Natural killer cell (primary cell): Measurements from ENCODE around the gene PSMD4. TPM values are rescaled to one million over a fixed set of nuclear protein-coding genes. Genes with fewer than 3 reads are reported as not detected.

Experiments used
- ATAC-seq, 3 donors: fragments of 150-1000 bp in 2 of 3; fragments of 200-7000 bp in 1 of 3; cut with Tn5 transposase; 1 replicate in 1 of 3; 2 replicates in 2 of 3; pipeline ENCODE4 v1.10.0; 2021; ENCODE audit warnings: mild to moderate bottlenecking in 2 of 3, moderate library complexity in 2 of 3
- DNase-seq, 2 donors: peaks; one replicate each; pipeline versions ENCODE4 v3.0.0 to v3.0.0-alpha.2; 2013 to 2021; ENCODE audit warnings: mixed read lengths in 1 of 2
- H3K27ac ChIP-seq: one replicate; pipeline ENCODE4 v1.5.1; 2013; ENCODE audit warnings: mild to moderate bottlenecking, low read length
- H3K27me3 ChIP-seq: one replicate; pipeline ENCODE4 v1.6.1; 2013; ENCODE audit warnings: low read length; ENCODE audit not compliant: control insufficient read depth, insufficient read depth
- H3K36me3 ChIP-seq: one replicate; pipeline ENCODE4 v1.6.1; 2013; ENCODE audit warnings: low read length; ENCODE audit not compliant: control insufficient read depth, insufficient read depth
- H3K4me1 ChIP-seq: one replicate; pipeline ENCODE4 v1.6.1; 2013; ENCODE audit warnings: low read length; ENCODE audit not compliant: control insufficient read depth, insufficient read depth
- H3K4me3 ChIP-seq: one replicate; pipeline ENCODE4 v1.5.1; 2013; ENCODE audit warnings: low read length
- H3K9me3 ChIP-seq: one replicate; pipeline ENCODE4 v1.6.1; 2013; ENCODE audit warnings: low read length; ENCODE audit not compliant: control insufficient read depth, insufficient read depth
- H3K27ac Mint-ChIP-seq, 2 donors: one replicate each; pipeline ENCODE4 v1.8.0; 2022; ENCODE audit warnings: mild to moderate bottlenecking in 2 of 2, mixed read lengths in 2 of 2, moderate library complexity in 1 of 2
- H3K27me3 Mint-ChIP-seq, 2 donors: one replicate each; pipeline ENCODE4 v1.8.0; 2022; ENCODE audit warnings: low read depth in 2 of 2, mixed read lengths in 2 of 2
- H3K36me3 Mint-ChIP-seq: one replicate; pipeline ENCODE4 v1.8.0; 2022; ENCODE audit warnings: mixed read lengths
- H3K4me1 Mint-ChIP-seq, 2 donors: one replicate each; pipeline ENCODE4 v1.8.0; 2022; ENCODE audit warnings: mixed read lengths in 2 of 2
- H3K4me3 Mint-ChIP-seq: one replicate; pipeline ENCODE4 v1.8.0; 2022; ENCODE audit warnings: mild to moderate bottlenecking, moderate library complexity, mixed read lengths
- H3K9me3 Mint-ChIP-seq, 2 donors: one replicate each; pipeline ENCODE4 v1.8.0; 2022; ENCODE audit warnings: mixed read lengths in 2 of 2
- CTCF ChIP-seq: fragments of 200-600 bp; IDR thresholded peaks from one replicate; pipeline ENCODE4 v1.8.0; 2022; ENCODE audit warnings: antibody characterized with exemption
- whole genome bisulfite sequencing: methylation state at CpG from one replicate; pipeline ENCODE4 v1.1.7; 2013; ENCODE audit warnings: missing lambda C conversion rate; ENCODE audit not compliant: insufficient coverage; 5-methylcytosine and 5-hydroxymethylcytosine counted together
- intact Hi-C: fragments of 100-400 bp; cut with micrococcal nuclease; formaldehyde crosslinking; loops from one replicate; pipeline ENCODE4 v1.14.2; 2022
- total RNA-seq, 4 donors: library from RNA; stranded (reverse); fragments of 120-200 nt in 1 of 4; gene quantifications; one replicate each; pipeline versions ENCODE4 v1.2.3 to v1.2.4, GENCODE V29; 2013 to 2022

Gene PSMD4
- total RNA-seq, 3 donors from 2014 or later (not counting 1 experiment from before 2014, with no cell fraction given) = 94.2 to 101 (median 99.3) TPM

- no peaks in the 10 kb centered on the region for H3K9me3 ChIP-seq
- intact Hi-C loops = no loop called here
- Mint-ChIP-seq H3K4me3 (no peak overlapping the region), H3K27me3 (no peaks in the 10 kb centered on the region), H3K36me3 (no peaks in the 10 kb centered on the region), H3K4me1 (peaks cover 11% of the 10 kb centered on the region in 2 donors), H3K27ac (no peak overlapping the region), H3K9me3 (no peaks in the 10 kb centered on the region)
- H3K27ac ChIP-seq = peak overlapping the region; percentile 49
- no peaks in the 10 kb centered on the region for H3K27me3 ChIP-seq
- DNase-seq = no peak
- 36% methylated on average over 2 of the region's 2 CpGs for WGBS
- TF ChIP-seq CTCF = no peak
- H3K4me1 ChIP-seq = peaks cover 10% of the 10 kb centered on the region
- H3K36me3 ChIP-seq = peaks cover 2% of the 10 kb centered on the region
- no peak overlapping the region for H3K4me3 ChIP-seq
- no peak for ATAC-seq
Measured at GRCh38 chr1:151277249-151277648, 22.7 kb downstream of the PSMD4 start.

GRCh38 chr1:151281225-151281968 is 26.9 kb downstream of the PSMD4 start:
- ATAC-seq = peak; percentile 46 to 64 (median 47)
- Histone ChIP-seq H3K27me3 (no peaks in the 10 kb centered on the region), H3K4me3 (peak overlapping the region; percentile 82), H3K4me1 (peaks cover 27% of the 10 kb centered on the region), H3K9me3 (no peaks in the 10 kb centered on the region), H3K27ac (peak overlapping the region; percentile 93), H3K36me3 (peaks cover 9% of the 10 kb centered on the region)
- Mint-ChIP-seq H3K4me3 (peak overlapping the region; percentile 98), H3K27me3 (no peaks in the 10 kb centered on the region), H3K36me3 (no peaks in the 10 kb centered on the region), H3K27ac (peak overlapping the region; percentile 95 to 100), H3K4me1 (peaks cover 31 to 33% of the 10 kb centered on the region in 2 donors), H3K9me3 (no peaks in the 10 kb centered on the region)
- WGBS = under 1% methylated on average over 41 of the region's 48 CpGs
- peak; percentile 22 for TF ChIP-seq CTCF
- intact Hi-C loops = loop anchor here (1.0 to 5.0 kb wide), 4 partner anchors 60 to 509 kb away; partner anchors contain the start of genes CDC42SE1, RFX5 and TDRKH
- peak; percentile 95 to 97 for DNase-seq

DNA sequence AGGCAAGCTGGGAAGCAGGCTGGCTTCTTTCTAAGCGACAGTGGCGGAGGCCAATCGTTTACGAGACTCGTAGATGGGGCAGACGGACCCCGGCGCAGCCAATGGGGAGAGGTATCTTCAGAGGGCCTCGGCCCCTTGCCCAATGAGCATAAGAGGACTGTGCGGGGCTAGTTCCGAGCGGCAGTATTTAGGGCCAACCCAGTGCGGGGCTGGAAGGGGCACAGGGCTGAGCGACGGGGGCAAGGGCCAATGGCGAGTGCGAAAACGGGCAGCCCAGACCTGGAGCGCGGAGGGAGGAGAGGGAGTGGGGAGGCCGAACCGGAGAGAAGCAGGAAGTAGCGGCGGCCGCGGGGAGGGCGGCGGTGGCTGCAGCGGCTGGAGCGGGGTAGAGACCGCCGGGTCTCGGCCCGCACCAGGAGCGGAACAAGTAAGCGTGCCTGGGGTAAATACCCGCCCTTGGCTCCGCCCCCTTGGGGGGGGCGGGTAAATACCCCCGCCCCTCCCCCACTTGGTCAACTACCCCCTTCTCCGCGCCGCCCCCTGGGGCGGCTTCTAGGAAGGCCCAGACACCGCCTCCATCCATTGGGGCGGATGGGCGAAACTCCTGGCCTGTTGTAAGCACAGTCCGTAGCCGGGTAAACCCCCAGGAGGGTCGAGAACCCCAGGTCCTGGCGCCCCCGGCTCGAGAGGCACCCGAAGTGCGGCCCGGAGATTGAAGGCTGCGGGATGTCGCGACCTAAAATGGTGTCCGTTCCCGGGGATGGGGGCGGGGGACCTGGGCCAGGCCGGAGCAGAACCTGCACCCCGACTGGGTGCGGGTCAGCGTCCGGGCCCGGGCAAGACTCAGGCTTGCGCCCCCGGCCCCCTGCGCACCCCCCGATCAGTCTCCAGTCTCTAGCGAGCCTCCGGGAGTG is 27.7 kb downstream of the PSMD4 start, which contains the start of gene ZNF687:
Gene ZNF687 (plus strand): TSS at position 331 of the 914 bp plus-strand sequence. CDS start 3,993 bp downstream, outside the sequence.
- peak within 1 kb of the TSS; percentile 95 to 100 for H3K27ac Mint-ChIP-seq
- DNase-seq (peak; percentile 98 to 99), ATAC-seq (peak; percentile 80 to 94 (median 84))
- peaks cover 31 to 33% of the 10 kb centered on the region in 2 donors for H3K4me1 Mint-ChIP-seq
- H3K4me3 ChIP-seq = peak within 1 kb of the TSS; percentile 82
- peaks cover 24% of the 10 kb centered on the region for H3K4me1 ChIP-seq
- peak within 1 kb of the TSS; percentile 93 for H3K27ac ChIP-seq
- H3K36me3 Mint-ChIP-seq = no peaks in the 10 kb centered on the region
- H3K9me3 ChIP-seq = no peaks in the 10 kb centered on the region
- TF ChIP-seq CTCF = no peak
- no peaks in the 10 kb centered on the region for H3K9me3 Mint-ChIP-seq
- WGBS = under 1% methylated on average over 70 of the region's 74 CpGs
- intact Hi-C loops = loop anchor here (1.0 to 5.0 kb wide), 8 partner anchors 9 to 509 kb away; partner anchors contain the start of genes CDC42SE1, PI4KB, PSMB4 and PSMD4
- peaks cover 18% of the 10 kb centered on the region for H3K36me3 ChIP-seq
- no peaks in the 10 kb centered on the region for H3K27me3 Mint-ChIP-seq
- no peaks in the 10 kb centered on the region for H3K27me3 ChIP-seq
- H3K4me3 Mint-ChIP-seq = peak within 1 kb of the TSS; percentile 98
